PC-9 (cell line): ENCODE measurements around the gene MLANA.

Source experiments
- CTCF ChIP-seq: fragments of 200-600 bp; sonication (generic); conservative IDR thresholded peaks from 2 replicates; pipeline ENCODE4 v1.6.1; 2017; ENCODE audit warnings: mixed run types, antibody characterized with exemption, mild to moderate bottlenecking, moderate library complexity
- EZH2 ChIP-seq: fragments of 200-600 bp; sonication (generic); IDR thresholded peaks from 2 replicates; pipeline ENCODE4 v1.8.0; 2017; ENCODE audit warnings: antibody characterized with exemption, low read depth

- TF ChIP-seq CTCF (no peak), EZH2 (no peak)
Observed at GRCh38 chr9:5868235-5868634, 22.5 kb upstream of the MLANA start.
